ENCODE data around the gene PCDH20. TPM values are rescaled to one million over a fixed set of nuclear protein-coding genes. Genes with fewer than 3 reads are reported as not detected.
"Not testable (repeated sequence)": the region's sequence is repeated elsewhere in the genome, so short reads cannot be mapped to it uniquely, and the experiment has no call there.

PCDH20 gene
- total RNA-seq, result not detected in 2 replicates

- intact Hi-C loops (cut with micrococcal nuclease), result loop anchor here (10.0 kb wide), 2 partner anchors 61 to 971 kb away; no protein-coding TSS in a partner anchor
Measured at GRCh38 chr13:61415749-61416148, at the start of gene PCDH20. Gene PCDH20, minus strand, starts transcription at chr13:61415849. Its CDS starts 691 bp downstream, at chr13:61415158.

DNA sequence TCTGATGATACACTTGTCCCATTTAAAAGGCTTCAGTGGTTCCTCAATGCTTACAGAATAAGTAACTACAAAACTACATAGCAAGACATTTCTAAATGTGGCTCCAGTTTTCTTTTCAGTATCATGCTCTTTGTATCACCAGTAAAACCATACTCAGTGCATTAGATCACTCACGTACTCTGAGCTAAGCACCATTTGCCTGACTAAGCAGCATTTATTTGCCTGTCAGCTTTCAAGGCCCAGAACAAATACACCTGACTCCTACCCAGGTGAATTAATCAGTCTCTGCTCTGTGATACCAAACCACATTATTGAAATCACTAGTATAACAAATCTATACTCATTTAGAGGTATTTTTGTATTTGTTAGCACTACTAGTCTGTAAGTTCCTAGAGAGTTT lies 47.4 kb upstream of the PCDH20 start:
- intact Hi-C loops (cut with micrococcal nuclease), result no loop called here

GRCh38 chr13:61453121-61453520 lies 37.5 kb upstream of the PCDH20 start:
- intact Hi-C loops (cut with micrococcal nuclease), result no loop called here

DNA sequence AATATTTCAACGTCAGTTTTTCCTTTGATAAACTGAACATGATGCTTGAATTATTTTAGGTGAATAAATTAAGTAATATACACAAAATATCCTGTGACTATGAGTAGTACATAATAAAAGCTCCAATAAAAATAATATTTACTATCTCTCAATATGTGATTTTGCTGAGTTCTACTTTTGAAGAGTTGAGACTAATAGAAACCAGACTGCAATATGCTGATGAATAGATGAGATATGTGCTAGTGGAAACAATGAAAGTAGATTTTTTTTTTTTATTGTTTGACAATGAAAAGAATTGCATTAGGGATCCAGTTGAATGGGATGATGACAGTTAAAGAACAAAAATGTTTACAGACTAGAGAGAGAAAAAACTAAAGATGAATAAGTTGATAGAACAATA lies 16.4 kb upstream of the PCDH20 start:
- intact Hi-C loops (cut with micrococcal nuclease), result no loop called here

- intact Hi-C loops (cut with micrococcal nuclease), result no loop called here
Measured at GRCh38 chr13:61423915-61424314, 8.3 kb upstream of the PCDH20 start.

DNA sequence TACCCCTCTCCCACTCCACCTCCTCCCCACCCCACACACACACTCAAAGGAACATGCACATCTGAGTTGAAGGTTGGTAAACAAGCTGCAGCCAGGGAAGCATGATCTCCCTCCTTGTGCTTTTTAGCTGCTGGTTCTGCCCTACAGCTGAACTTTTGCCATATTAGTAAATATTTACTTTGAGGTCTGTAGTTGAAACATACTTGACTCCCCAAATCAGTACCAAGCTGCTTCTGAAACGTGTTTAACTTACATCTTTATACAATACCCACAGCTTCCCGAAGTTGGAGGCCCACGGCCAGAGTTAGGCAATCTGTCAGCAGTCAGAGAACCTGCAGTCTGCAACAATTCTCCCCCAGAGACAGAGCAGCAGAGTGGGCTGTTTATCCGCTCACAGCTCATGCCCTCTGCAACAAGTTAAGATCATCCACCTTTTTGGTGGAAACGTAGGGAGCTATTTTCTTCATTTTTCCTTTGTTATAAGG lies 1.5 kb upstream of the PCDH20 start:
- intact Hi-C loops (cut with micrococcal nuclease), result loop anchor here (10.0 kb wide), 2 partner anchors 62 to 972 kb away; no protein-coding TSS in a partner anchor

DNA sequence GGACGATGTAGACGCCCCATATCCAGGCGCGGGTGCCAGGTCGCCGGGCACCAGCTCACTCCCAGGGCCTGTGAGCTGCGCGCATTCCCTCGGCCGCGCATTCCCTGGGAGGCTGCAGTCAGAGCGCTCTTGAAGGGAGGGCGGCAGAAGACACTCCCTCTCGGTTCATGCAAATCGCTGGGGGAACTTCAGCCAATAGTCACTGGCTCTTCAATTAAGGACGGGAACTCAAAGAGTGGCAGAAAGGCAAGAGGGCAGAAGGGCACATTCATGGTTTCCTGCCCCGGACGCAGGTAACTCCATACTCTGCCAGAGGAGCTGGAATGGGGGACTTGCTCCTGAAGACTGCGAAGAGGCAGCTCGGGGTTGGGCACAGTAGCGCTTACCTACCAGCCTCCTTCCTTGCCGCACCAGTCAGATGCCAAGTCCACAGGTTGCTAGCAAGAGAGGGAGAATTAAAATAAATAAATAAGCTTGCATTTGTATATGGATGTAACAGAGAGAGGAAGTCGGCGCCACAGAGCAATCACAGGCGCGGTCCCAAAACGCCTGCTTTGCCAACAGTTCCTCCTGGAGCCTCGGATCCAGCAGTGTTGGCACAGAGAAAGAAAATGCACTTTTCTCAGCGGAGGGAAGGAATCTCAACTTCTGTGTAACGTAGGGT lies 459 bp downstream of the PCDH20 start:
- intact Hi-C loops (cut with micrococcal nuclease), result loop anchor here (10.0 kb wide), 2 partner anchors 60 to 970 kb away; no protein-coding TSS in a partner anchor

DNA sequence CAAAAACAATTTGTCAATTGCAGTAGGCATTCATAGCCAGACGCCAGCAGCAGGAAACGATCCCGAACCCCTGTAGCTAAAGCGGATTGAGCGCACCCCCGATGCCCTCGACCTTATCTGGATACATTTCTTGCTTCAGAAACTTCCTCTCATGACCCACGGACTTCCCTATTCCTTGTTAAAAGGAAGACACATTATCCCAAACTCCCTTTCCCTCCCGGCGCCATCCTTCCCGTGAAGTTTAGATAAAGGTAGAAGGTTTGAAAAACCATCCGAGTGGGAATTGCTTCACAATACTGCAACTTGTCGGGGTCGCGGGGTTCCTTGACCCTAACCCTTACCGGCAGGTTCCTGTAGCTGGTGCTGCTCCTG lies 977 bp downstream of the PCDH20 start:
- intact Hi-C loops (cut with micrococcal nuclease), result loop anchor here (10.0 kb wide), 2 partner anchors 60 to 970 kb away; no protein-coding TSS in a partner anchor

- intact Hi-C loops (cut with micrococcal nuclease), result loop anchor here (10.0 kb wide), 2 partner anchors 59 to 969 kb away; no protein-coding TSS in a partner anchor
Measured at GRCh38 chr13:61413572-61414535, 1.8 kb downstream of the PCDH20 start.

- intact Hi-C loops (cut with micrococcal nuclease), result loop anchor here (2.0 to 10.0 kb wide), 3 partner anchors 56 to 966 kb away; no protein-coding TSS in a partner anchor
Measured at GRCh38 chr13:61410669-61411297, 4.9 kb downstream of the PCDH20 start.

GRCh38 chr13:61410266-61410665 lies 5.4 kb downstream of the PCDH20 start:
- intact Hi-C loops (cut with micrococcal nuclease), result loop anchor here (2.0 to 10.0 kb wide), 3 partner anchors 55 to 965 kb away; no protein-coding TSS in a partner anchor

GRCh38 chr13:61408571-61408970 lies 7.1 kb downstream of the PCDH20 start:
- intact Hi-C loops (cut with micrococcal nuclease), result no loop called here

DNA sequence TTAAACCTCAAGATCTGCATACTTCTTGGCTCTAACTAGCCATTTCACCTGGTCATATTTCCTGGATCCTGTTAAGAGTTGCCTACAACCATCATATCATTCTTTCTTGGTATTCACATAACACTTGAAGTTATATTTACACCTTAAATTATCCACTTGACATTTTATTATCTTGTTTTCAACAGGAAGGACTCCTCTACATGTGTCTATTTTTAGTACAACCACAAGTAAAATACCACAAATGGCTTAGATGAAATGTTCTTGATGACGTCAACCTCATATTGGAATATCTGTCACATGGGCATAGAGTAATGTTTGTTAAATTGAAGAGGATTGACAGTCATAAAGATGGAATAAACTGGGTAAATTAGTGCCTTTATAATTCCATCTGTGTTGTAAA lies 9.4 kb downstream of the PCDH20 start:
- intact Hi-C loops (cut with micrococcal nuclease), result no loop called here

GRCh38 chr13:61396121-61396520 lies 19.5 kb downstream of the PCDH20 start:
- intact Hi-C loops (cut with micrococcal nuclease), result no loop called here

DNA sequence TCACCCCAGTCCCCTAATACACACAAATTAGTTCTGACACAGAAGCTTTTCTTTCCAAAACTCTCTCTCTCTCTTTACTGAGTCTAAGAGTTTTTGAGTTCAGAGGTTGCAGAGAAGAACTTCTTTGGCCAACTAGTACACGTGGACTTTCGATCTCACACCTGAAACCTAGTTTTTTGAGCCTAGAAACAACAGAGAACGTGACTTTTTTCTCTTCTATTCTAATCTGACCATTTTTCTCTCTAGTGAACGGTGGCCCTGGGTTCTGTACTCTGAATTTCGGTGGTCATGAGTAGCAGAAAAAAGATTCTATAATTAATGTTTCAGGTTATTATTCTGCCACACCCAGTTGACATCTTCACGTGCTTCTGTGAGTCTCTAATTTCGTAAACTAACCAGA lies 24.2 kb downstream of the PCDH20 start:
- intact Hi-C loops (cut with micrococcal nuclease), result no loop called here

- intact Hi-C loops (cut with micrococcal nuclease), result no loop called here
Measured at GRCh38 chr13:61387694-61388093, 28.0 kb downstream of the PCDH20 start.

DNA sequence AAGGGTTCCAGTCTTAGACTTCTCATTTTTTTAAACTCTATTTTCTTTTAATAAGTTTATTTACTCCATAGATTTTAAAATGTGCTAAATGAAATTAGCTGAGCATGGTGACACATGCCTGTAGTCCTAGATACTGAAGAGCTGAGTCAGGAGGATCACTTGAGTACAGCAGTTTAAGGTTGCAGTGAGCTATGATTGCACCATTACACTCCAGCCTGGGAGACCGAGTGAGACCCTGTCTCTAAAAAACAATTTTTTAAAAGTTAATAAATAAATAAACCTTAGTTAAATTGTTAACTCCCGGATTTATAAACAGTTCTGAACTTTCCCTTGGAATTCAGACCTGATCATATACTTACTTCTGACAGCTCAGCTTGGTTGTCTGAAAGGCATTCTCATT lies 32.5 kb downstream of the PCDH20 start:
- intact Hi-C loops (cut with micrococcal nuclease), result no loop called here

- intact Hi-C loops (cut with micrococcal nuclease), result no loop called here
Measured at GRCh38 chr13:61370520-61370919, 45.1 kb downstream of the PCDH20 start.

GRCh38 chr13:61364690-61365089 lies 51.0 kb downstream of the PCDH20 start:
- intact Hi-C loops (cut with micrococcal nuclease), result not testable (repeated sequence)

DNA sequence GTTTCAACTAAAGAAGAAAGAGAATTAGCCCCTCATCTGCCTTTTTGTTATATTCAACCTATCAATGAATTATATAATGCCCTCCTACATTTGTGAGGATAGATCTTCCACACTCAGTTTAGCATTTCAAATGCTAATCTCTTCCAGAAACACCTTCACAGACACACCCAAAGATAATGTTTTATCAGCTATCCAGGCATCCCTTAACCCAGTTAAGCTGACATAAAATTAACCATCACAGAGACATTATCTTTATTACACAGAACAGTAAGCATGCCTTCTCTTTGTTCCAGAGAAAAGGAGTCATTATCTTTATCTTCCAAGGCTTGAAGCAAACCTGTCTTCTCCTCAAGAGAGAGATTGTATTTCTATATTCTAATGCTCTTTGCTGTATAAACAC lies 53.1 kb downstream of the PCDH20 start:
- intact Hi-C loops (cut with micrococcal nuclease), result no loop called here

Measured in T-helper 2 cell treated with Interferon-gamma antibody and Interleukin-4, amounts not matched to agents 100 ng/mL and 5 ng/mL, for 36 hours (primary cell).